ENCODE results near the gene UGT2B15.
"Not testable (repeated sequence)": the region's sequence is repeated elsewhere in the genome, so short reads cannot be mapped to it uniquely, and the experiment has no call there.

The UGT2B15 gene

DNA sequence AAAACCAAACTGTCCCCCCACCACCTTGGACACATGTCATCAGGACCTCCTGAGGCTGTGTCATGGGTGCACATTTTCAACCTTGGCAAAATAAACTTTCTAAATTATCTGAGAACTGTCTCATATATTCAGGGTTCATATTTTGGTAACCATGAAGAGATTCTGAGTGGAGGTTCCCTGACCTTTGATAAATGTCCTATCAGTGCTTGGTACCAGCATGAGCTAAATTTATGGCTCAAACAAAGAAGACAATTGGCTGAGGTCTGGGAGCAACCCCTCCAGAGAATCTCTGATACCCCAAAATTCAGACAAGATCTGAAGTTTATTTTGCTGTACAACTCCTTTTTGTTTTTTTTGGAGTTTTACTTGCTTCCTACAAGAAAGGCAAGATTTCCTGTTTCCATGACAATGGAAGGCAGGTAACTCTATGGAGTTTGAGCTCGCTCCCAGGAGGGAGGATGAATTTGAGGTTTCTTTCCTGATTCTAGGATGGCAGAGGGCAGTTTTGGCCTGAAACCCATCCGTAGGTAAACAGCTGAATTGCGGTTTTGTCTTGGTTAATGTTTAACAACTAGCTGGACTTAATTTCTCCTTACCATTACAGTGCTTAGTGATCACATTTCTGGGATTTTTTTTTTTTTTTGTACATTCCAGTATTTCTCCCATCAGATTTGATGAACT is 14.5 kb downstream of the UGT2B15 start:
- no peak for DNase-seq

DNA sequence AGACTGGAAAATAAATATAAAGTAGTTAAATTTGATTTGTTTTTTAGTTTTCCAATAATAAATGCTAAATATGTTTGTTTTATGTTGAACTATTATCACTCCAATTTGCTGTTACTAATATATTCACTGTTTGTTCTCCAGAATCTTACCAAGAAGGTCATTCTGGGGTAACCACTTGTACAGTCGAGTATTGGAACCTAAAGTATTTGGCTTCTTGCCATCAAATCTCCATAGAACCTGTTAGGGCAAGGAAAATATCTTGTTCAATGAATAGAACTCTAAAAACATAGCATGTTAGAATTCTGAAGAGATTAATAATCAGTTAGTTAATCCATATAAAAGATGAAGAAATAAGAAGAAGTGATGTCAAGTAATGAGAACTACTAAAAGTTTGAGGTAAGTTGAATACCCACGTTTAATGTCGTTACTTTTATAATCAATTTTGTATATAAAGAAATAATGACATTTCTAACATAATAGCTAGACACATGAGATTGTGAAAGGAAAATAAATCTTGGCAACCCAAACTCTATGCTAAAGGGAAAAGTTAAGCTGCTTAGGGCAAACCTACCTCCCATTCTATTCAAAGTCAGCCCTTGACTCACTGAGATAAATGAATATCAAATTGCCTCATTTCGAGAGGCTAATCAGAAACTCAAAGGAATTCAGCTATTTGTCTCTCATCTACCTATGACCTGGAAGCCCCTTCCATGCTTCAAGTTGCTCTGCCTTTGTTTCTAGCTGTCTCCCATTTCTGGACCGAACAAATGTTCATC is 15.3 kb downstream of the UGT2B15 start:
- no peak for DNase-seq

DNA sequence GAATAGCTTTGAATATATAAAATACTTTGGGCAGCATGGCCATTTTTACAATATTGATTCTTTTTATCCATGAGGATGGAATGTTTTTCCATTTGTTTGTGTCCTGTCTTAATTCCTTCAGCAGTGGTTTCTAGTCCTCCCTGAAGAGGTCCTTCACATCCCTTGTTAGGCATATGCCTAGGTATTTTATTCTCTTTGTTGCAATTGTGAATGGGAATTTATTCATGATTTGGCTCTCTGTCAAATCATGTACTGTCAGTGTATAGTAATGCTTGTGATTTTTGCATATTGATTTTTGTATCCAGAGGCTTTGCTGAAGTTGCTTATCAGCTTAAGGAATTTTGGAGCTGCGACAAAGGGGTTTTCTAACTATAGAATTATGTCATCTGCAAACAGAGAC is 18.5 kb downstream of the UGT2B15 start:
- DNase-seq, result no peak

- no peak for DNase-seq
These were observed 40.1 kb downstream of the UGT2B15 start for GRCh38 chr4:68630371-68630770.

DNA sequence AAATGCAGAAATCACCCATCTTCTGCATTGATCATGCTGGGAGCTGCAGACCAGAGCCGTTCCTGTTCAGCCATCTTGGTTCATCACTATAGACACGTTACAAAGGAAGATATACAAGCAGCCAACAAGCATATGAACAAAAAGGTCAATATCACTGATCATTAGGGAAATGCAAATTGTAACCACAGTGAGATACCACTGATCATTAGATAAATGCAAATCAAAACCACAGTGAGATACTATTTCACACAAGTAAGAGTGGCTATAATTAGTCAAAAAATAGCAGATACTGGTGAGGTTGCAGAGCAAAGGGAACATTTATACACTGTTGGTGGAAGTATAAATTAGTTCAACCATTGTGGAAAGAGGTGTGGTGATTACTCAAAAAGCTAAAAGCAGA is 47.7 kb downstream of the UGT2B15 start:
- not testable (repeated sequence) for DNase-seq

DNA sequence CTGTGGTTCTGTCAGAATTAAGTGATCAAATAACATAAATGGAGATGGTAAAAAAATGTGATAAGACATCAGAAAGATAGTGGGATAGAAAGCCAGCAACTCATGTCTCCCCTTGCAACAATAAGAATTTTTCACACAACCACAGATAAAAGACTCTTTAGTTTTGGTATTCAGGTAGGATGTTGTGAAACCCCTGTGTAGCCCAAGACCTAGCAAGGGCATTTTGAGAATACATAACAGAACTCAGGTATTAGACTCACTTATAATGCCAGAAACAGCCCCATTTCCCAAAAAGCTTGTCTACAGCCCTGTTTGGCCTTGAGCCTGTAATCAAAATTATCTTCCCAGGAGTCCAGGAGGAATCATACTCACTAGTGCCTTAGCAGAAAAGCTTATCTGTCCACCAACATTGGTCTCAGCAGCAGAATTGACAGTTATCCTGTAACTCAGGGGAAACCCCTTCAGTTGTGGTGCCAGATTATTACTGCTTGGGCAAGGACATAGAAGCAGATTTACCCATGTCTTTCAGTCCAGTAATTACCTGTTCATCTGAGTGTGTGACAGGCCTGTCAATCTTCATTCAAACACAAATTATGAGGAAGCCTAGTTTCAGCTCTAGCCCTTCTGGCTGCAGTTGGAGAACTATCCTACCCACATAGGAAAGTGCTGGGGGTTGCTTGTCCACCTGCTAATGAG is 53.3 kb downstream of the UGT2B15 start:
- DNase-seq, result no peak

GRCh38 chr4:68615699-68616422 is 54.6 kb downstream of the UGT2B15 start:
- DNase-seq, result no peak

- no peak for DNase-seq
These were observed 56.7 kb downstream of the UGT2B15 start for GRCh38 chr4:68613752-68614151.

- no peak for DNase-seq
These were observed 64.2 kb downstream of the UGT2B15 start for GRCh38 chr4:68606240-68606639.

DNA sequence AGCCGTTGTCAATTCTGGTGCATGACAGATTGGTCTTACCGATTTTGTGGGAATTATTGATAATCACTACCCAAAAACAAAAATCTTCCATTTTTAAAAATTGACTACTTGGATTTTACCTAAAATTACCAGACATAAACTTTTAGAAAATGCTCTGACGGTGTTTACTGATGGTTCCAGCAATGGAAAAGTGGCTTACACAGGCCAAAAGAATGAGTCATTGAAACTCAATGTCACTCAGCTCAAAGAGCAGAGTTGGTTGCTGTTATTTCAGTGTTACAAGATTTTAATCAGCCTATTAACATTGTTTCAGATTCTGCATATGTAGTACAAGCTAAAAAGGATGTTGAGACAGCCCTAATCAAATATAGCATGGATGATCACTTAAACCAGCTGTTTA is 71.3 kb downstream of the UGT2B15 start:
- DNase-seq, result no peak

- DNase-seq, result no peak
These were observed 73.0 kb downstream of the UGT2B15 start for GRCh38 chr4:68597482-68597881.
